GM12878 (cell line): ENCODE data around the gene NUDCD2. TPM values are rescaled to one million over a fixed set of nuclear protein-coding genes. Genes with fewer than 3 reads are reported as not detected.

Source experiments
- ATAC-seq: fragments of 200-7000 bp; cut with Tn5 transposase; 3 replicates; pipeline ENCODE4 v1.9.1; 2020; ENCODE audit warnings: mild to moderate bottlenecking, moderate library complexity
- BruUV-seq: library from RNA; stranded (reverse); fragments of 400-500 nt; replicated peaks from 2 replicates; lab custom pipeline; 2021; lab: Mats Ljungman, UMichigan
- CTCF ChIA-PET: fragments of 300-600 bp; sonication (Branson Sonifier 250); formaldehyde crosslinking; extraction: SDS; loops from one replicate; lab custom pipeline; 2021; ENCODE audit warnings: inconsistent platforms; lab: Yijun Ruan, JAX
- POLR2A ChIA-PET: fragments of 350-600 bp; formaldehyde crosslinking; extraction: SDS; loops from one replicate; lab custom pipeline; 2021; ENCODE audit warnings: inconsistent platforms; lab: Charles Lee
- RAD21 ChIA-PET: fragments of 300-600 bp; sonication (Branson Sonifier 250); formaldehyde crosslinking; loops from one replicate; lab custom pipeline; 2023; ENCODE audit warnings: antibody characterized with exemption; ENCODE audit not compliant: unreplicated experiment; lab: Charles Lee
- SMC1A ChIA-PET: fragments of 300-600 bp; sonication (Branson Sonifier 250); formaldehyde crosslinking; loops from one replicate; lab custom pipeline; 2023; ENCODE audit not compliant: unreplicated experiment, uncharacterized antibody; lab: Charles Lee
- DNase-seq: peaks from one replicate; pipeline ENCODE4 v3.0.0-alpha.2; 2011; ENCODE audit warnings: low read depth, low spot score
- FAIRE-seq: peaks from 3 replicates; lab custom pipeline; 2011; peaks lifted over from hg19 to GRCh38; lab: Jason Lieb, UNC
- H2AFZ ChIP-seq: 2 replicates; pipeline ENCODE4 v1.6.0; 2011; ENCODE audit warnings: low read depth, low read length, control low read depth; ENCODE audit not compliant: control insufficient read depth
- H3K27ac ChIP-seq: 2 replicates; pipeline ENCODE4 v1.5.1; 2011; ENCODE audit warnings: control low read depth; ENCODE audit not compliant: control insufficient read depth, insufficient read depth
- H3K27me3 ChIP-seq, 2 experiments: replicated peaks in 1 of 2; 2 replicates each; pipeline versions ENCODE4 v1.6.0 to v1.6.1; 2011; ENCODE audit warnings: low read length in 1 of 2; ENCODE audit not compliant: control insufficient read depth in 2 of 2, insufficient read depth in 2 of 2
- H3K36me3 ChIP-seq, 2 experiments: 2 replicates each; pipeline ENCODE4 v1.5.1; 2011; ENCODE audit warnings: low read length in 1 of 2; ENCODE audit not compliant: control insufficient read depth in 2 of 2, insufficient read depth in 2 of 2
- H3K4me1 ChIP-seq: 2 replicates; pipeline ENCODE4 v1.6.1; 2011; ENCODE audit warnings: mild to moderate bottlenecking, low read length, moderate library complexity, mixed read lengths; ENCODE audit not compliant: control insufficient read depth, insufficient read depth
- H3K4me2 ChIP-seq: 2 replicates; pipeline ENCODE4 v1.6.0; 2011; ENCODE audit warnings: control low read depth; ENCODE audit not compliant: control insufficient read depth, insufficient read depth
- H3K4me3 ChIP-seq: fragments of 200-600 bp; sonication (generic); 2 replicates; pipeline ENCODE4 v1.5.1; 2016
- H3K79me2 ChIP-seq: 2 replicates; pipeline ENCODE4 v1.6.0; 2011; ENCODE audit warnings: low read length; ENCODE audit not compliant: control insufficient read depth, insufficient read depth
- H3K9ac ChIP-seq: 2 replicates; pipeline ENCODE4 v1.8.0; 2011; ENCODE audit warnings: low read length, control low read depth, mixed read lengths; ENCODE audit not compliant: control insufficient read depth, insufficient read depth
- H3K9me3 ChIP-seq: replicated peaks from 3 replicates; pipeline ENCODE4 v1.5.1; 2011; ENCODE audit warnings: mild to moderate bottlenecking, low read length; ENCODE audit not compliant: control insufficient read depth, insufficient read depth
- H4K20me1 ChIP-seq: 2 replicates; pipeline ENCODE4 v1.6.0; 2011; ENCODE audit not compliant: control insufficient read depth, insufficient read depth
- CBX5 ChIP-seq: sonication (generic); IDR thresholded peaks from 2 replicates; pipeline ENCODE4 v1.6.1; 2016; ENCODE audit warnings: low read depth, moderate library complexity, mild to moderate bottlenecking, inconsistent platforms
- CTCF ChIP-seq, 3 experiments: IDR thresholded peaks in 2 of 3; conservative IDR thresholded peaks in 1 of 3; 2 replicates each; pipeline ENCODE4 v1.5.1; 2011; ENCODE audit warnings: low read depth in 3 of 3, low read length in 3 of 3, mild to moderate bottlenecking in 3 of 3, control low read depth in 2 of 3, moderate library complexity in 2 of 3, inconsistent platforms in 1 of 3, mixed read lengths in 1 of 3; ENCODE audit not compliant: control insufficient read depth in 2 of 3, insufficient read depth in 1 of 3; ENCODE audit errors: extremely low read depth in 1 of 3
- HDAC2 ChIP-seq: fragments of 200-600 bp; sonication (generic); IDR thresholded peaks from 2 replicates; pipeline ENCODE4 v1.6.1; 2017
- RAD21 ChIP-seq: IDR thresholded peaks from 2 replicates; pipeline ENCODE4 v1.6.1; 2011; ENCODE audit warnings: mild to moderate bottlenecking, low read depth, low read length, moderate library complexity; ENCODE audit not compliant: insufficient read depth
- WGBS: methylation state at CpG from one replicate; pipeline ENCODE4 v1.1.6; 2016; ENCODE audit warnings: low lambda C conversion rate; ENCODE audit not compliant: insufficient replicate concordance, insufficient coverage; ENCODE audit errors: missing lambda C conversion rate; 5-methylcytosine and 5-hydroxymethylcytosine counted together
- in situ Hi-C: fragments of 300-500 bp; cut with MboI; formaldehyde crosslinking; loops from 9 replicates; pipeline ENCODE4 v1.14.3; 2018; ENCODE audit warnings: mixed read lengths
- intact Hi-C: fragments of 100-400 bp; cut with micrococcal nuclease; formaldehyde crosslinking; loops from one replicate; pipeline ENCODE4 v1.14.2; 2022; ENCODE audit not compliant: unreplicated experiment
- polyA plus RNA-seq, 11 experiments: library from polyadenylated mRNA; depleted of rRNA in 4 of 11; unstranded in 6 of 11; stranded (reverse) in 5 of 11; fragments of >200 nt; fragmentation: Nextera tagmentation in 4 of 11; fragmentation: Illumina TruSeq in 1 of 11; extraction: Ambion mirVana in 4 of 11; extraction: Trizol in 1 of 11; gene quantifications; 1 replicate in 1 of 11; 2 replicates in 10 of 11; pipeline versions ENCODE4 v1.2.1 to v1.2.3, GENCODE V29; 2011 to 2016; ENCODE audit warnings: inconsistent platforms in 2 of 11, missing spikeins in 2 of 11, low read depth in 1 of 11
- total RNA-seq, 4 experiments: library from RNA; depleted of rRNA in 3 of 4; stranded (reverse); fragments of >200 nt in 3 of 4; fragmentation: Illumina TruSeq in 1 of 4; extraction: Trizol in 1 of 4; gene quantifications; 2 replicates each; pipeline versions ENCODE4 v1.2.1 to v1.2.3, GENCODE V29; 2013 to 2021

NUDCD2 gene
- total and polyA plus RNA-seq, 10 of the 15 experiments (the other 5 are each of a cell fraction or from before 2014, with no cell fraction given), result 9.1 to 133 (median 24.6) TPM

GRCh38 chr5:163473635-163474243 is 13.8 kb upstream of the NUDCD2 start:
- WGBS, result 99% methylated on average over 3 of the region's 3 CpGs
- H3K4me2 ChIP-seq, result no peak overlapping the region
- H3K79me2 ChIP-seq, result no peaks in the 10 kb centered on the region
- no peak overlapping the region; the same call in 1 of the 2 replicates for H2AFZ ChIP-seq
- FAIRE-seq (peak; percentile 77), DNase-seq (no peak), ATAC-seq (peak; percentile 88)
- H3K27me3 ChIP-seq, result no peaks in the 10 kb centered on the region
- no peaks in the 10 kb centered on the region for H4K20me1 ChIP-seq
- intact Hi-C loops, result no loop called here
- in situ Hi-C loops, result no loop called here
- peaks cover 12 to 17% of the 10 kb centered on the region in 2 experiments for H3K36me3 ChIP-seq
- no peaks in the 10 kb centered on the region for H3K4me1 ChIP-seq
- H3K27ac ChIP-seq, result no peak overlapping the region
- CTCF ChIA-PET, result interaction anchor here (0.9 to 3.1 kb wide), 15 partner anchors 9 to 91 kb away, joined by 3 to 12 read pairs (median 4); partner anchors contain the start of genes MAT2B and NUDCD2
- SMC1A ChIA-PET, result interaction anchor here (0.6 to 1.9 kb wide), 14 partner anchors 9 to 222 kb away, joined by 3 to 7 read pairs (median 3); partner anchors contain the start of gene MAT2B
- POLR2A ChIA-PET, result interaction anchor here (0.7 to 2.0 kb wide), 7 partner anchors 8 to 32 kb away, joined by 3 to 5 read pairs (median 3); partner anchors contain the start of gene MAT2B
- RAD21 ChIA-PET, result interaction anchor here (0.8 to 1.7 kb wide), 4 partner anchors 12 to 34 kb away, joined by 3 to 7 read pairs (median 4); no protein-coding TSS in a partner anchor
- no peak overlapping the region for H3K4me3 ChIP-seq
- H3K9ac ChIP-seq, result no peak overlapping the region
- TF ChIP-seq HDAC2, result no peak
- TF ChIP-seq CTCF (IDR thresholded peaks at IDR 0.05 in 2 of 3, conservative IDR thresholded peaks at IDR 0.05 in 1 of 3; ENCODE audit: control insufficient read depth in 2 of 3, extremely low read depth in 1 of 3, insufficient read depth in 1 of 3, low read depth in 3 of 3, low read length in 3 of 3), result peak in 2 of 3 experiments; percentile 22 to 38; a peak in 3 of 6 replicates
- TF ChIP-seq RAD21, result peak; percentile 27; the same call in 1 of the 2 replicates
- no peak for TF ChIP-seq CBX5
- BruUV-seq, result no TSS peak
- H3K9me3 ChIP-seq, result no peaks in the 10 kb centered on the region
